HEK293 (cell line): ENCODE data around the gene SPACA7.

ENCODE experiments used
- CTCF ChIA-PET: fragments of 350-600 bp; formaldehyde crosslinking; extraction: SDS; loops from one replicate; lab custom pipeline; 2021; ENCODE audit warnings: antibody characterized with exemption; lab: Yijun Ruan, JAX
- POLR2A ChIA-PET: fragments of 300-600 bp; formaldehyde crosslinking; extraction: SDS; loops from one replicate; lab custom pipeline; 2020; ENCODE audit warnings: antibody characterized with exemption, inconsistent platforms; lab: Yijun Ruan, JAX
- H3K27ac ChIP-seq: fragments of 200-500 bp; sonication (Bioruptor generic); 2 replicates; pipeline ENCODE4 v1.5.1; 2014; ENCODE audit warnings: low read depth, low read length, control low read depth, inconsistent platforms; ENCODE audit errors: extremely low read depth
- H3K36me3 ChIP-seq, 2 experiments: fragments of 200-500 bp in 1 of 2; sonication (Bioruptor generic) in 1 of 2; 1 replicate in 1 of 2; 2 replicates in 1 of 2; pipeline ENCODE4 v1.5.1; 2014 to 2017; ENCODE audit warnings: inconsistent platforms in 2 of 2, low read length in 2 of 2; ENCODE audit not compliant: control insufficient read depth in 2 of 2, insufficient read depth in 1 of 2
- H3K4me1 ChIP-seq: fragments of 200-500 bp; sonication (Bioruptor generic); 2 replicates; pipeline ENCODE4 v1.5.1; 2014; ENCODE audit warnings: mild to moderate bottlenecking, low read length, inconsistent platforms; ENCODE audit not compliant: control insufficient read depth, insufficient read depth
- H3K4me3 ChIP-seq: 2 replicates; pipeline ENCODE4 v1.5.1; 2011; ENCODE audit warnings: low read depth, mild to moderate bottlenecking, control low read depth, low read length, moderate library complexity
- H3K9me3 ChIP-seq: fragments of 200-500 bp; sonication (Bioruptor generic); 2 replicates; pipeline ENCODE4 v1.5.1; 2014; ENCODE audit warnings: low read depth, low read length, inconsistent platforms; ENCODE audit not compliant: control insufficient read depth, insufficient read depth
- GLI4 ChIP-seq: fragments of 450-650 bp; formaldehyde crosslinking; IDR thresholded peaks from 2 replicates; pipeline ENCODE4 v1.5.1; 2016; ENCODE audit warnings: missing biosample characterization, missing genetic modification characterization
- KLF1 ChIP-seq: fragments of 450-650 bp; formaldehyde crosslinking; IDR thresholded peaks from 2 replicates; pipeline ENCODE4 v1.5.1; 2016; ENCODE audit warnings: missing biosample characterization, missing genetic modification characterization
- SETDB1 ChIP-seq: IDR thresholded peaks from one replicate; pipeline ENCODE4 v1.6.1; 2017; ENCODE audit warnings: mild to moderate bottlenecking, low read length, moderate library complexity, mixed read lengths; ENCODE audit not compliant: insufficient read length
- ZBTB1 ChIP-seq: fragments of 450-650 bp; formaldehyde crosslinking; IDR thresholded peaks from 2 replicates; pipeline ENCODE4 v1.5.1; 2016; ENCODE audit warnings: missing biosample characterization, missing genetic modification characterization
- ZBTB48 ChIP-seq: fragments of 450-650 bp; formaldehyde crosslinking; IDR thresholded peaks from 2 replicates; pipeline ENCODE4 v1.5.1; 2016; ENCODE audit warnings: missing biosample characterization, missing genetic modification characterization
- ZNF155 ChIP-seq: fragments of 450-650 bp; formaldehyde crosslinking; IDR thresholded peaks from 2 replicates; pipeline ENCODE4 v1.5.1; 2016; ENCODE audit warnings: missing biosample characterization, missing genetic modification characterization
- ZNF174 ChIP-seq: fragments of 450-650 bp; formaldehyde crosslinking; IDR thresholded peaks from 2 replicates; pipeline ENCODE4 v1.5.0; 2017; ENCODE audit warnings: missing biosample characterization, mild to moderate bottlenecking, missing genetic modification characterization
- ZNF2 ChIP-seq: fragments of 450-650 bp; formaldehyde crosslinking; IDR thresholded peaks from 2 replicates; pipeline ENCODE4 v1.5.1; 2016; ENCODE audit warnings: missing biosample characterization, missing genetic modification characterization
- ZNF223 ChIP-seq: fragments of 450-650 bp; formaldehyde crosslinking; IDR thresholded peaks from 2 replicates; pipeline ENCODE4 v1.5.1; 2016; ENCODE audit warnings: missing biosample characterization, missing genetic modification characterization
- ZNF24 ChIP-seq: fragments of 450-650 bp; formaldehyde crosslinking; IDR thresholded peaks from 2 replicates; pipeline ENCODE4 v1.5.1; 2016; ENCODE audit warnings: missing biosample characterization, missing genetic modification characterization
- ZNF354C ChIP-seq: fragments of 450-650 bp; formaldehyde crosslinking; IDR thresholded peaks from 2 replicates; pipeline ENCODE4 v1.5.1; 2016; ENCODE audit warnings: missing biosample characterization, missing genetic modification characterization, low read depth, borderline replicate concordance
- ZNF544 ChIP-seq: fragments of 450-650 bp; formaldehyde crosslinking; IDR thresholded peaks from 2 replicates; pipeline ENCODE4 v1.5.0; 2017; ENCODE audit warnings: missing biosample characterization, missing genetic modification characterization
- ZNF654 ChIP-seq: fragments of 450-650 bp; formaldehyde crosslinking; IDR thresholded peaks from 2 replicates; pipeline ENCODE4 v1.5.1; 2016; ENCODE audit warnings: low read depth, missing biosample characterization, missing genetic modification characterization
- ZNF768 ChIP-seq: fragments of 450-650 bp; formaldehyde crosslinking; IDR thresholded peaks from 2 replicates; pipeline ENCODE4 v1.5.1; 2018; ENCODE audit warnings: missing biosample characterization, mild to moderate bottlenecking, missing genetic modification characterization
- ZNF837 ChIP-seq: fragments of 450-650 bp; formaldehyde crosslinking; IDR thresholded peaks from 2 replicates; pipeline ENCODE4 v1.5.1; 2016; ENCODE audit warnings: missing biosample characterization, missing genetic modification characterization
- ZSCAN23 ChIP-seq: fragments of 450-650 bp; formaldehyde crosslinking; IDR thresholded peaks from 2 replicates; pipeline ENCODE4 v1.5.1; 2016; ENCODE audit warnings: missing biosample characterization, missing genetic modification characterization
- TF ChIP-seq, protein P1 (sequence below): fragments of 450-650 bp; formaldehyde crosslinking; IDR thresholded peaks from 2 replicates; pipeline ENCODE4 v1.5.1; 2016; ENCODE audit warnings: missing biosample characterization, missing genetic modification characterization
- TF ChIP-seq, protein P2 (sequence below): fragments of 450-650 bp; formaldehyde crosslinking; IDR thresholded peaks from 2 replicates; pipeline ENCODE4 v1.5.1; 2016; ENCODE audit warnings: missing biosample characterization, missing genetic modification characterization
- TF ChIP-seq, protein P3 (sequence below): fragments of 450-650 bp; formaldehyde crosslinking; IDR thresholded peaks from 2 replicates; pipeline ENCODE4 v1.5.1; 2017; ENCODE audit warnings: missing biosample characterization, missing genetic modification characterization
- TF ChIP-seq, protein P4 (sequence below): fragments of 450-650 bp; formaldehyde crosslinking; IDR thresholded peaks from 2 replicates; pipeline ENCODE4 v1.5.1; 2016; ENCODE audit warnings: missing biosample characterization, missing genetic modification characterization, low read depth

Gene SPACA7

DNA sequence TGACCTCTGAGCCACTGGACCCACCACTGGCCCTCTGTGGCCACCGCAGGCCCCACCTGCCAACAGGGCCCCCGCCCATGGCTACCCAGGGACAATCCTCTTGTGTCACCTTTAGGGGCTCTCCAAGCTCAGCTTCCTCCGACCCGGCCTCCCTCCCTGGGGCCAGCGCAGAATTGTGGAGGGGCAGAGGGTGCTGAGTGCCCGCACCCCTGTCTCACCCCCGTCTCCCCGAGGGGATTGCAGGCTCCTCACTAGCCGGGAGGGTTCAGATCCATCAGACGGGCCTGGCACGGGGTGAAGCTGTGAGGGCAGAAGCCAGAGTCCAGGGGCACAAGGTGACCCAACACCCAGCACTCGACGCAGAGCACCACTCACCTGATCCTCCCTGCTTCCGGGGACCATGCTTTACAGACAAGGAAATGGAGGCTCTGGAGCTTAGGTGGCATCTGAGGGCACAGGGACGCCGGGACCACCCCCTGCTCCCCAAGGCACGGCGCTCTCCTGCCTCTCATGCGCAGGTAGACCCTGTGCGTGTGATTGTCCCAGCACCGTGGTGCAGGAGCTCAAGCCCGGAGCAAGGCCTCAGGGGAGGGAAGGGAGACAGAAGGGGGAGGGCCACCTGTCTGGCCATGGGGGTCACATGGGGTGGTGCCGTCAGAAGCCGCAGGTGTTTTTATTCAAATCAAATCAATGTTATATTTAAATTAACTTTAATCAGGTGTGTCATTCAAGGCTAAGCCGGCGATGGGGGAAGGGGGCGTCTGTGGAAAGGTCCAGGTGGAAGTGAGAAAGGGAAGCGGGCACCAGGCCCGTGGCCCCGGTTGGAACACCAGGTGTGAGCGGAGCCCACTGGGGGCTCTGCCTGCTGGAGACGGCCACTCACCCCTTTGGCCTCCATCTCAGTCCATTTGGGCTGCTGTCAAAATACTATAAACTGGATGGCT is 21.6 kb upstream of the SPACA7 start:
- no peaks in the 10 kb centered on the region for H3K9me3 ChIP-seq
- H3K36me3 ChIP-seq: no peaks in the 10 kb centered on the region
- no peaks in the 10 kb centered on the region for H3K4me1 ChIP-seq
- TF ChIP-seq, protein P1, sequence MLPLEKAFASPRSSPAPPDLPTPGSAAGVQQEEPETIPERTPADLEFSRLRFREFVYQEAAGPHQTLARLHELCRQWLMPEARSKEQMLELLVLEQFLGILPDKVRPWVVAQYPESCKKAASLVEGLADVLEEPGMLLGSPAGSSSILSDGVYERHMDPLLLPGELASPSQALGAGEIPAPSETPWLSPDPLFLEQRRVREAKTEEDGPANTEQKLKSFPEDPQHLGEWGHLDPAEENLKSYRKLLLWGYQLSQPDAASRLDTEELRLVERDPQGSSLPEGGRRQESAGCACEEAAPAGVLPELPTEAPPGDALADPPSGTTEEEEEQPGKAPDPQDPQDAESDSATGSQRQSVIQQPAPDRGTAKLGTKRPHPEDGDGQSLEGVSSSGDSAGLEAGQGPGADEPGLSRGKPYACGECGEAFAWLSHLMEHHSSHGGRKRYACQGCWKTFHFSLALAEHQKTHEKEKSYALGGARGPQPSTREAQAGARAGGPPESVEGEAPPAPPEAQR (tag by site-specific recombination): no peak
- ChIA-PET POLR2A (no interaction called here), CTCF (no interaction called here)
- H3K27ac ChIP-seq: no peak overlapping the region
- no peak overlapping the region for H3K4me3 ChIP-seq

DNA sequence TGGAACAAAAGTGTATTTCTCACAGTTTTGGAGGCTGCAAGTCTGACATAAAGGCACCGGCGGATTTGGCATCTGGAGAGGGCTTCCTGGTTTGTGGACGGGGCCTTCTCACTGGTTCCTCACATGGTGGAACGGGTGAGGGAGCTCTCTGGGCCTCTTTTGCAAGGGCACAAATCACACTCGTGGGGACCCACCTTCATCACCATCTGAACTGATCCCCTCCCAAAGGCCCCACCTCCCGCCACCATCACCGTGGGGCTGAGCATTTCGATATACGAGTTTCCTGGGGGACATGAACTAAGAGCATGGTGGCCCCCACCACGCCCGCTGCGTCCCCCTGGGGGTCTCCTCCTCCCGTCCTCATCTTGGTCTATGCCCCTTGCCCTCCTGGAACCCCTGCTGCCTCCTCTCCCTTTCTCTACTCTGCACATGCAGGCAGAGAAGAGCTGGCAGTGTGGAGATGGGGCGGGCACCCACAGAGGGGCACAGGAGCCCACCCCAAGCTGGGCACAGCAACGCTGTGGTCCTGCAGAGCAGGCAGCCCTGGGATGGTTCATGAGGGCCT is 20.8 kb upstream of the SPACA7 start:
- Histone ChIP-seq H3K4me1 (no peaks in the 10 kb centered on the region), H3K4me3 (no peak overlapping the region), H3K36me3 (no peaks in the 10 kb centered on the region), H3K9me3 (no peaks in the 10 kb centered on the region), H3K27ac (no peak overlapping the region)
- POLR2A ChIA-PET: no interaction called here
- TF ChIP-seq KLF1 (tag by site-specific recombination): no peak
- TF ChIP-seq ZNF2 (tag by site-specific recombination): no peak
- no peak for TF ChIP-seq ZNF24 (tag by site-specific recombination)
- TF ChIP-seq ZNF544 (tag by site-specific recombination): no peak
- no peak for TF ChIP-seq ZNF174 (tag by site-specific recombination)
- TF ChIP-seq ZNF654 (tag by site-specific recombination): no peak
- TF ChIP-seq ZBTB48: no peak
- no peak for TF ChIP-seq ZBTB1 (tag by site-specific recombination)
- TF ChIP-seq ZNF354C: no peak
- TF ChIP-seq, protein P2, sequence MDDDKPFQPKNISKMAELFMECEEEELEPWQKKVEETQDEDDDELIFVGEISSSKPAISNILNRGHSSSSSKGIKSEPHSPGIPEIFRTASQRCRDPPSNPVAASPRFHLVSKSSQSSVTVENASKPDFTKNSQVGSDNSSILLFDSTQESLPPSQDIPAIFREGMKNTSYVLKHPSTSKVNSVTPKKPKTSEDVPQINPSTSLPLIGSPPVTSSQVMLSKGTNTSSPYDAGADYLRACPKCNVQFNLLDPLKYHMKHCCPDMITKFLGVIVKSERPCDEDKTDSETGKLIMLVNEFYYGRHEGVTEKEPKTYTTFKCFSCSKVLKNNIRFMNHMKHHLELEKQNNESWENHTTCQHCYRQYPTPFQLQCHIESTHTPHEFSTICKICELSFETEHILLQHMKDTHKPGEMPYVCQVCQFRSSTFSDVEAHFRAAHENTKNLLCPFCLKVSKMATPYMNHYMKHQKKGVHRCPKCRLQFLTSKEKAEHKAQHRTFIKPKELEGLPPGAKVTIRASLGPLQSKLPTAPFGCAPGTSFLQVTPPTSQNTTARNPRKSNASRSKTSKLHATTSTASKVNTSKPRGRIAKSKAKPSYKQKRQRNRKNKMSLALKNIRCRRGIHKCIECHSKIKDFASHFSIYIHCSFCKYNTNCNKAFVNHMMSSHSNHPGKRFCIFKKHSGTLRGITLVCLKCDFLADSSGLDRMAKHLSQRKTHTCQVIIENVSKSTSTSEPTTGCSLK (tag by site-specific recombination): no peak
- TF ChIP-seq, protein P3, sequence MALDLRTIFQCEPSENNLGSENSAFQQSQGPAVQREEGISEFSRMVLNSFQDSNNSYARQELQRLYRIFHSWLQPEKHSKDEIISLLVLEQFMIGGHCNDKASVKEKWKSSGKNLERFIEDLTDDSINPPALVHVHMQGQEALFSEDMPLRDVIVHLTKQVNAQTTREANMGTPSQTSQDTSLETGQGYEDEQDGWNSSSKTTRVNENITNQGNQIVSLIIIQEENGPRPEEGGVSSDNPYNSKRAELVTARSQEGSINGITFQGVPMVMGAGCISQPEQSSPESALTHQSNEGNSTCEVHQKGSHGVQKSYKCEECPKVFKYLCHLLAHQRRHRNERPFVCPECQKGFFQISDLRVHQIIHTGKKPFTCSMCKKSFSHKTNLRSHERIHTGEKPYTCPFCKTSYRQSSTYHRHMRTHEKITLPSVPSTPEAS (tag by site-specific recombination): no peak
- TF ChIP-seq ZNF837 (tag by site-specific recombination): no peak
- no peak for TF ChIP-seq ZSCAN23 (tag by site-specific recombination)
- no peak for TF ChIP-seq ZNF155 (tag by site-specific recombination)
- no peak for TF ChIP-seq ZNF768 (tag by site-specific recombination)
- TF ChIP-seq SETDB1: no peak
- TF ChIP-seq, protein P4, sequence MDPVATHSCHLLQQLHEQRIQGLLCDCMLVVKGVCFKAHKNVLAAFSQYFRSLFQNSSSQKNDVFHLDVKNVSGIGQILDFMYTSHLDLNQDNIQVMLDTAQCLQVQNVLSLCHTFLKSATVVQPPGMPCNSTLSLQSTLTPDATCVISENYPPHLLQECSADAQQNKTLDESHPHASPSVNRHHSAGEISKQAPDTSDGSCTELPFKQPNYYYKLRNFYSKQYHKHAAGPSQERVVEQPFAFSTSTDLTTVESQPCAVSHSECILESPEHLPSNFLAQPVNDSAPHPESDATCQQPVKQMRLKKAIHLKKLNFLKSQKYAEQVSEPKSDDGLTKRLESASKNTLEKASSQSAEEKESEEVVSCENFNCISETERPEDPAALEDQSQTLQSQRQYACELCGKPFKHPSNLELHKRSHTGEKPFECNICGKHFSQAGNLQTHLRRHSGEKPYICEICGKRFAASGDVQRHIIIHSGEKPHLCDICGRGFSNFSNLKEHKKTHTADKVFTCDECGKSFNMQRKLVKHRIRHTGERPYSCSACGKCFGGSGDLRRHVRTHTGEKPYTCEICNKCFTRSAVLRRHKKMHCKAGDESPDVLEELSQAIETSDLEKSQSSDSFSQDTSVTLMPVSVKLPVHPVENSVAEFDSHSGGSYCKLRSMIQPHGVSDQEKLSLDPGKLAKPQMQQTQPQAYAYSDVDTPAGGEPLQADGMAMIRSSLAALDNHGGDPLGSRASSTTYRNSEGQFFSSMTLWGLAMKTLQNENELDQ: no peak
- no peak for TF ChIP-seq GLI4 (tag by site-specific recombination)
- TF ChIP-seq ZNF223 (tag by site-specific recombination): no peak
- CTCF ChIA-PET: no interaction called here
